ELF-1 (cell line): Measurements from ENCODE around the gene ATPAF1.

Experiments used
- DNase-seq: peaks from one replicate; pipeline ENCODE4 v3.0.0-alpha.2; 2016; ENCODE audit warnings: low read depth, low spot score

ATPAF1 gene

GRCh38 chr1:46592823-46593222 lies 75.3 kb downstream of the ATPAF1 start:
- DNase-seq: no peak

GRCh38 chr1:46589529-46589928 lies 78.6 kb downstream of the ATPAF1 start:
- no peak for DNase-seq

- no peak for DNase-seq
Observed at GRCh38 chr1:46587069-46587468, 81.1 kb downstream of the ATPAF1 start.

GRCh38 chr1:46585312-46585938 lies 82.7 kb downstream of the ATPAF1 start:
- DNase-seq: no peak

GRCh38 chr1:46583494-46583893 lies 84.7 kb downstream of the ATPAF1 start:
- DNase-seq: no peak

GRCh38 chr1:46582972-46583371 lies 85.2 kb downstream of the ATPAF1 start:
- DNase-seq: no peak
